AG04450 (cell line): ENCODE results near the gene ZFP92. TPM values are rescaled to one million over a fixed set of nuclear protein-coding genes. Genes with fewer than 3 reads are reported as not detected.

ENCODE experiments used
- CTCF ChIA-PET: fragments of 300-600, 350-600 bp; formaldehyde crosslinking; extraction: SDS; loops from one replicate; lab custom pipeline; 2022; ENCODE audit warnings: antibody characterized with exemption, inconsistent platforms; lab: Charles Lee
- POLR2A ChIA-PET: fragments of 350-600 bp; formaldehyde crosslinking; extraction: SDS; loops from one replicate; lab custom pipeline; 2021; ENCODE audit warnings: antibody characterized with exemption, inconsistent platforms; lab: Yijun Ruan, JAX
- DNase-seq: peaks from one replicate; pipeline ENCODE4 v3.0.0-alpha.2; 2011; ENCODE audit warnings: low read depth, low spot score
- H3K27ac ChIP-seq: one replicate; pipeline ENCODE4 v1.5.1; 2012; ENCODE audit warnings: low read depth, low read length, control low read depth
- H3K27me3 ChIP-seq: one replicate; pipeline ENCODE4 v1.6.0; 2012; ENCODE audit warnings: low read length; ENCODE audit not compliant: control insufficient read depth, insufficient read depth
- H3K4me3 ChIP-seq: 2 replicates; pipeline ENCODE4 v1.5.1; 2011; ENCODE audit warnings: mild to moderate bottlenecking, low read depth, low read length, control low read depth
- H3K9me3 ChIP-seq: 2 replicates; pipeline ENCODE4 v1.5.1; 2012; ENCODE audit warnings: low read length; ENCODE audit not compliant: control insufficient read depth, insufficient read depth
- polyA plus RNA-seq: library from polyadenylated mRNA; depleted of rRNA; stranded (reverse); fragments of >200 nt; gene quantifications from 2 replicates; pipeline ENCODE4 v1.2.3, GENCODE V29; 2011
- TF ChIP-seq, protein P1 (sequence below): IDR thresholded peaks from 2 replicates; pipeline ENCODE4 v1.5.1; 2011; ENCODE audit warnings: low read depth, low read length, control low read depth, inconsistent platforms

The ZFP92 gene
- polyA plus RNA-seq, 1 experiment = 0.02 TPM

DNA sequence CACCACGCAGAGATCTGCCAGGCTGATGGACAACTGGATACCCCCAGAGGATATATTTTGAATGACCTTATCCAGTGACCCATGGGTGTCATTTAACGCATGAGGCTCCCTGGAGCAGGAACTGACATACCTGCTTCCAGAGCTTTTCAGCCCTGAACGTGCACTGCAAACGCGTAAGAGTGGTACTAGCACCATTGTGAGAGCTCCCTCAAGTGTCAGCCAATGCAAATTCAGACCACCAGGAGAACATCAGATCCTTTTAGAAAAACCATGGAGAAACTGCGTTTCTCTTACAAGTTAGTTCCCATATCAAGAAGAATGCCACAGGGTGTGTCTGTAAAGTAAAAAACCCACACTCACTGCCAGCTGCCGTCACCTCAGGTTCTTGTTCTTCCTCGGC, 27.3 kb downstream of the ZFP92 start:
- no peak overlapping the region for H3K27ac ChIP-seq
- ChIA-PET CTCF (interaction anchor here (1.5 to 1.9 kb wide), 3 partner anchors 22 to 497 kb away, joined by 5 to 13 read pairs (median 8); no protein-coding TSS in a partner anchor), POLR2A (no interaction called here)
- H3K27me3 ChIP-seq = no peaks in the 10 kb centered on the region
- no peaks in the 10 kb centered on the region for H3K9me3 ChIP-seq
- TF ChIP-seq, protein P1, sequence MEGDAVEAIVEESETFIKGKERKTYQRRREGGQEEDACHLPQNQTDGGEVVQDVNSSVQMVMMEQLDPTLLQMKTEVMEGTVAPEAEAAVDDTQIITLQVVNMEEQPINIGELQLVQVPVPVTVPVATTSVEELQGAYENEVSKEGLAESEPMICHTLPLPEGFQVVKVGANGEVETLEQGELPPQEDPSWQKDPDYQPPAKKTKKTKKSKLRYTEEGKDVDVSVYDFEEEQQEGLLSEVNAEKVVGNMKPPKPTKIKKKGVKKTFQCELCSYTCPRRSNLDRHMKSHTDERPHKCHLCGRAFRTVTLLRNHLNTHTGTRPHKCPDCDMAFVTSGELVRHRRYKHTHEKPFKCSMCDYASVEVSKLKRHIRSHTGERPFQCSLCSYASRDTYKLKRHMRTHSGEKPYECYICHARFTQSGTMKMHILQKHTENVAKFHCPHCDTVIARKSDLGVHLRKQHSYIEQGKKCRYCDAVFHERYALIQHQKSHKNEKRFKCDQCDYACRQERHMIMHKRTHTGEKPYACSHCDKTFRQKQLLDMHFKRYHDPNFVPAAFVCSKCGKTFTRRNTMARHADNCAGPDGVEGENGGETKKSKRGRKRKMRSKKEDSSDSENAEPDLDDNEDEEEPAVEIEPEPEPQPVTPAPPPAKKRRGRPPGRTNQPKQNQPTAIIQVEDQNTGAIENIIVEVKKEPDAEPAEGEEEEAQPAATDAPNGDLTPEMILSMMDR = peak; percentile 46
- no peak for DNase-seq
- H3K4me3 ChIP-seq = no peak overlapping the region

DNA sequence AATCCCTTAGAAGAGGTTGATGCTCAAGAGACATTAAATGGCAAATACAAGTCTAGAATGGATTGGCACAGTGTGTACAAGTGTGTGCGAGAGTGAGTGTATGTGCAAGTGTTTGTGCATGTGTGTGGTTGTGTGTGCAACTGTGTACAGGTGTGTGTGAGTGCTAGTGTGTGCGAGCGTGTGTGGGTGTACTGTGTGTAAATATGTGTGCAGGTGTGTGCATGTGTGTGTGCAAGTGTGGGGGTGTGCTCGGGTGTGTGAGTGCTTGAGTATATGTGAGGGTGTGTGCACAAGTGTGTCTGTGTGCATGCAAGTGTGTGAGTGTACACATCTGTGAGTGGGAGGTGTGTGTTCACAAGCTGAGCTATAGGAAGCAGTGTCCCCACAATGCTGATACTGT, 28.7 kb downstream of the ZFP92 start:
- DNase-seq = no peak
- TF ChIP-seq, protein P1 = no peak
- no peaks in the 10 kb centered on the region for H3K9me3 ChIP-seq
- H3K27me3 ChIP-seq = no peaks in the 10 kb centered on the region
- ChIA-PET CTCF (no interaction called here), POLR2A (no interaction called here)
- H3K27ac ChIP-seq = no peak overlapping the region
- no peak overlapping the region for H3K4me3 ChIP-seq

DNA sequence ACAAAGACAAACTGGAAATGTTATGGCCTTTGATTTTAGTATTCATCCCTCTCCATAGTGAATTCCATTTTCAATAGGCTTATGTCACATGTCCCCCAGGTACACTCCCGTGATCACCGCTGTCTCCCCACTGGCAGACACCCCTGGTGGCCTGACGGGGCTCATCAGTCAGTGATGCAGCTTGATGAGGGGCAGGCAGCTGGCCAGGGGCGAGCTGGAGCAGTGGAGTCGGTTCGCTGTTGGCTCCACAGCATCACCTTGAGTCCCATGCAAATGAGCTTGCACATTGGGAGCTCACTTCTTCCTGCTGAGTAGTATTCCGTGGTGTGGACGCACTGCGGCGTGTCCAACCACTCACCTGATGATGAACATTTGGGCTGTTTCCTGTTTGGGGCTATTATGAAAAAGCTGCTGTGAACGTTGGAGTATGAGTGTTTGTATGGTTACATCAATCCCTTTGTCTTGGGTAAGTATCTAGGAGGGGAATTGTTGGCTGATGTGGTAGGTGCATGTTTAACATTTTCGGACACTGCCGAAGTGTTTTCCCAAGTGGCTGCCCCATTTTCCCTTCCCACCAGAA, 29.4 kb downstream of the ZFP92 start:
- no peak overlapping the region for H3K27ac ChIP-seq
- no peaks in the 10 kb centered on the region for H3K27me3 ChIP-seq
- no peaks in the 10 kb centered on the region for H3K9me3 ChIP-seq
- TF ChIP-seq, protein P1 = no peak
- ChIA-PET POLR2A (interaction anchor here (0.6 kb wide), 1 partner anchor 22 kb away, joined by 4 read pairs; no protein-coding TSS in a partner anchor), CTCF (interaction anchor here (0.9 kb wide), 2 partner anchors 20 to 408 kb away, joined by 3 read pairs; no protein-coding TSS in a partner anchor)
- H3K4me3 ChIP-seq = no peak overlapping the region
- no peak for DNase-seq

DNA sequence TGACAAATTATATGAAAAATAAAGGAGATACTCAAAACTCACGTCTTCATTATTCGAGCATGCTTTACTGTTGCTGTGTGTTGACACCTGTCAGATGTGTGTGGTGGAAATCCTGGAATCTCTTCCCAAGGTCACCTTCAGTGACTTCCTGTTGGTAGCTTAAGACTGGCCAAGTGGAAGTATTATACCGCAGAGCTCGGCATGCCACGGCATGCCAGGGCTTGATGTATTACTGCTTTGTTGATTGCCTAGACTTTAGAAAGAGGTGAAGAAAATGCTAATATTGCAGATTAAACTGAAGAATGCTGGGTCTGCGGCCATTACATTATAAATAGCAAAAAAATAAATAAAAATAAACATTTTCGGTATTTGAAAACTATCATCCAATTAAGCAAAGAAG, 30.0 kb downstream of the ZFP92 start:
- TF ChIP-seq, protein P1 = no peak
- ChIA-PET CTCF (interaction anchor here (0.9 kb wide), 2 partner anchors 20 to 409 kb away, joined by 3 read pairs; no protein-coding TSS in a partner anchor), POLR2A (interaction anchor here (0.6 kb wide), 1 partner anchor 23 kb away, joined by 4 read pairs; no protein-coding TSS in a partner anchor)
- no peak overlapping the region for H3K27ac ChIP-seq
- H3K9me3 ChIP-seq = no peaks in the 10 kb centered on the region
- no peaks in the 10 kb centered on the region for H3K27me3 ChIP-seq
- no peak for DNase-seq
- H3K4me3 ChIP-seq = no peak overlapping the region

DNA sequence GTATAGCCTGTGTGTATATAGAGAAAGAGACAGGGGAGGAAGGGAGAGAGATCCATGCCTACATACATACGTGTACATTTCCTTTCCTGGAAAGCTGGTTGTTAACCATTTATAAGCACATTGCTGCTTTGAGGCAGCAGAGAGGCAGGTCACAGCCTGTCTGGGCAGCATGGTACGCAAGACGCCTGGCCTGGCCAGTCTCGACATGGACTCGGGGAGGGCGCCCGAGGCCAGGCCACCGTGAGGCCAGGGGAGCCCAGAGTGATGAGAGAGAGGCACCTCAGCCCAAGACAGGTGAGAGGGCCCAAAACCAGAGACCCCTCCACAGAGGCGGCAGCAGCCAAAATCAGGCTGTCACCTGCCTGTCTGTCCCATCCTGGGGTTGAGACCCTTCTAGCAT, 30.7 kb downstream of the ZFP92 start:
- Histone ChIP-seq H3K9me3 (no peaks in the 10 kb centered on the region), H3K27me3 (no peaks in the 10 kb centered on the region), H3K27ac (no peak overlapping the region), H3K4me3 (no peak overlapping the region)
- TF ChIP-seq, protein P1 = no peak
- no peak for DNase-seq
- ChIA-PET CTCF (no interaction called here), POLR2A (no interaction called here)
